Neural progenitor cell (in vitro differentiated cells): ENCODE data around the gene NR1D2.

ENCODE experiments used
- CTCF ChIP-seq: fragments of 200-600 bp; sonication (generic); IDR thresholded peaks from 2 replicates; pipeline ENCODE4 v1.5.1; 2017; ENCODE audit warnings: antibody characterized with exemption, mild to moderate bottlenecking
- EZH2 ChIP-seq: fragments of 200-600 bp; sonication (generic); IDR thresholded peaks from 2 replicates; pipeline ENCODE4 v1.6.1; 2017; ENCODE audit warnings: antibody characterized with exemption, mild to moderate bottlenecking, moderate library complexity
- EZH2phosphoT487 ChIP-seq: fragments of 200-600 bp; sonication (generic); IDR thresholded peaks from 2 replicates; pipeline ENCODE4 v1.6.1; 2017; ENCODE audit warnings: antibody characterized with exemption

- TF ChIP-seq CTCF (no peak), EZH2 (no peak), EZH2phosphoT487 (no peak)
These were observed 75.1 kb downstream of the NR1D2 start for GRCh38 chr3:24020036-24020691.
